HepG2 (cell line): ENCODE data around the gene LCN1. TPM values are rescaled to one million over a fixed set of nuclear protein-coding genes. Genes with fewer than 3 reads are reported as not detected.

ENCODE experiments used
- ARID4A ChIP-seq: sonication (generic); formaldehyde crosslinking; IDR thresholded peaks from 2 replicates; pipeline ENCODE4 v1.5.0; 2020; ENCODE audit warnings: mild to moderate bottlenecking, missing genetic modification reagents, borderline replicate concordance
- HDAC2 ChIP-seq: sonication (generic); formaldehyde crosslinking; IDR thresholded peaks from 2 replicates; pipeline ENCODE4 v1.4.0; 2020; ENCODE audit warnings: missing genetic modification reagents
- HIVEP1 ChIP-seq: sonication (generic); formaldehyde crosslinking; IDR thresholded peaks from 2 replicates; pipeline ENCODE4 v1.4.0; 2020; ENCODE audit warnings: mild to moderate bottlenecking, missing genetic modification reagents
- KDM6A ChIP-seq: IDR thresholded peaks from 2 replicates; pipeline ENCODE4 v1.6.1; 2016; ENCODE audit warnings: low read depth
- PHF21A ChIP-seq: sonication (generic); formaldehyde crosslinking; IDR thresholded peaks from 2 replicates; pipeline ENCODE4 v1.5.0; 2020; ENCODE audit warnings: mild to moderate bottlenecking, missing genetic modification reagents
- ZNF318 ChIP-seq: sonication (generic); formaldehyde crosslinking; IDR thresholded peaks from 2 replicates; pipeline ENCODE4 v1.4.0; 2020; ENCODE audit warnings: mild to moderate bottlenecking, missing genetic modification reagents
- ZNF710 ChIP-seq: sonication (generic); formaldehyde crosslinking; IDR thresholded peaks from 2 replicates; pipeline ENCODE4 v1.5.0; 2020; ENCODE audit warnings: mild to moderate bottlenecking, missing genetic modification reagents, borderline replicate concordance
- polyA plus RNA-seq, 8 experiments: library from polyadenylated mRNA; depleted of rRNA in 3 of 8; stranded (reverse) in 7 of 8; unstranded in 1 of 8; fragments of >200 nt; fragmentation: Illumina TruSeq in 4 of 8; extraction: Trizol in 4 of 8; gene quantifications; 2 replicates each; pipeline versions ENCODE4 v1.2.1 to v1.2.3, GENCODE V29; 2011 to 2016; ENCODE audit warnings: low read depth in 4 of 8, missing spikeins in 1 of 8, mixed read lengths in 1 of 8; ENCODE audit not compliant: insufficient read depth in 1 of 8
- total RNA-seq, 5 experiments: library from RNA; depleted of rRNA; stranded (reverse); fragments of >200 nt; fragmentation: Illumina TruSeq; extraction: Trizol; gene quantifications; 2 replicates each; pipeline ENCODE4 v1.2.3, GENCODE V29; 2016; ENCODE audit warnings: low read depth in 1 of 5
- TF ChIP-seq, protein P1 (sequence below): IDR thresholded peaks from 2 replicates; pipeline ENCODE4 v1.6.1; 2012; ENCODE audit warnings: low read length, improper control_type of control experiment

LCN1 gene
- total and polyA plus RNA-seq, 2 of the 13 experiments (the other 11 are each of a cell fraction or from before 2014, with no cell fraction given): not detected

GRCh38 chr9:135490980-135491464 is 30.2 kb upstream of the LCN1 start (continued):
- TF ChIP-seq ZNF318 (CRISPR knock-in tag) (peak; percentile 91), ZNF710 (0 out of 2 replicates have a peak, but pooled peaks have one; percentile 15), ARID4A (CRISPR knock-in tag) (peak; percentile 44; the same call in 1 of the 2 replicates), HIVEP1 (peak; percentile 86; the same call in 1 of the 2 replicates), HDAC2 (peak; percentile 71), KDM6A (CRISPR knock-in tag) (peak; percentile 61; the same call in 1 of the 2 replicates), PHF21A (CRISPR knock-in tag) (peak; percentile 92)
- TF ChIP-seq, protein P1, sequence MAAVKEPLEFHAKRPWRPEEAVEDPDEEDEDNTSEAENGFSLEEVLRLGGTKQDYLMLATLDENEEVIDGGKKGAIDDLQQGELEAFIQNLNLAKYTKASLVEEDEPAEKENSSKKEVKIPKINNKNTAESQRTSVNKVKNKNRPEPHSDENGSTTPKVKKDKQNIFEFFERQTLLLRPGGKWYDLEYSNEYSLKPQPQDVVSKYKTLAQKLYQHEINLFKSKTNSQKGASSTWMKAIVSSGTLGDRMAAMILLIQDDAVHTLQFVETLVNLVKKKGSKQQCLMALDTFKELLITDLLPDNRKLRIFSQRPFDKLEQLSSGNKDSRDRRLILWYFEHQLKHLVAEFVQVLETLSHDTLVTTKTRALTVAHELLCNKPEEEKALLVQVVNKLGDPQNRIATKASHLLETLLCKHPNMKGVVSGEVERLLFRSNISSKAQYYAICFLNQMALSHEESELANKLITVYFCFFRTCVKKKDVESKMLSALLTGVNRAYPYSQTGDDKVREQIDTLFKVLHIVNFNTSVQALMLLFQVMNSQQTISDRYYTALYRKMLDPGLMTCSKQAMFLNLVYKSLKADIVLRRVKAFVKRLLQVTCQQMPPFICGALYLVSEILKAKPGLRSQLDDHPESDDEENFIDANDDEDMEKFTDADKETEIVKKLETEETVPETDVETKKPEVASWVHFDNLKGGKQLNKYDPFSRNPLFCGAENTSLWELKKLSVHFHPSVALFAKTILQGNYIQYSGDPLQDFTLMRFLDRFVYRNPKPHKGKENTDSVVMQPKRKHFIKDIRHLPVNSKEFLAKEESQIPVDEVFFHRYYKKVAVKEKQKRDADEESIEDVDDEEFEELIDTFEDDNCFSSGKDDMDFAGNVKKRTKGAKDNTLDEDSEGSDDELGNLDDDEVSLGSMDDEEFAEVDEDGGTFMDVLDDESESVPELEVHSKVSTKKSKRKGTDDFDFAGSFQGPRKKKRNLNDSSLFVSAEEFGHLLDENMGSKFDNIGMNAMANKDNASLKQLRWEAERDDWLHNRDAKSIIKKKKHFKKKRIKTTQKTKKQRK: no peak
